Effector memory CD8-positive, alpha-beta T cell (primary cell): ENCODE results near the gene ZNF202.
"Not testable (repeated sequence)": the region's sequence is repeated elsewhere in the genome, so short reads cannot be mapped to it uniquely, and the experiment has no call there.

Experiments
- ATAC-seq: fragments of 150-1000 bp; cut with Tn5 transposase; replicated peaks from 2 replicates; pipeline ENCODE4 v1.10.0; 2021; ENCODE audit warnings: mild to moderate bottlenecking, moderate library complexity
- DNase-seq, 3 experiments: peaks; one replicate each; pipeline ENCODE4 v3.0.0; 2021
- H3K27ac Mint-ChIP-seq, 2 donors: one replicate each; pipeline ENCODE4 v1.8.0; 2022; ENCODE audit warnings: mild to moderate bottlenecking in 2 of 2, mixed read lengths in 2 of 2, moderate library complexity in 2 of 2
- H3K27me3 Mint-ChIP-seq, 2 donors: one replicate each; pipeline ENCODE4 v1.8.0; 2022; ENCODE audit warnings: mixed read lengths in 2 of 2
- H3K36me3 Mint-ChIP-seq: one replicate; pipeline ENCODE4 v1.8.0; 2022; ENCODE audit warnings: mild to moderate bottlenecking, moderate library complexity, mixed read lengths; ENCODE audit not compliant: insufficient read depth
- H3K4me1 Mint-ChIP-seq, 2 donors: one replicate each; pipeline ENCODE4 v1.8.0; 2022; ENCODE audit warnings: low read depth in 2 of 2, mixed read lengths in 2 of 2
- H3K4me3 Mint-ChIP-seq, 2 donors: one replicate each; pipeline ENCODE4 v1.8.0; 2022; ENCODE audit warnings: mild to moderate bottlenecking in 2 of 2, mixed read lengths in 2 of 2, moderate library complexity in 2 of 2
- H3K9me3 Mint-ChIP-seq, 2 donors: one replicate each; pipeline ENCODE4 v1.8.0; 2022; ENCODE audit warnings: mixed read lengths in 2 of 2

The ZNF202 gene

DNA sequence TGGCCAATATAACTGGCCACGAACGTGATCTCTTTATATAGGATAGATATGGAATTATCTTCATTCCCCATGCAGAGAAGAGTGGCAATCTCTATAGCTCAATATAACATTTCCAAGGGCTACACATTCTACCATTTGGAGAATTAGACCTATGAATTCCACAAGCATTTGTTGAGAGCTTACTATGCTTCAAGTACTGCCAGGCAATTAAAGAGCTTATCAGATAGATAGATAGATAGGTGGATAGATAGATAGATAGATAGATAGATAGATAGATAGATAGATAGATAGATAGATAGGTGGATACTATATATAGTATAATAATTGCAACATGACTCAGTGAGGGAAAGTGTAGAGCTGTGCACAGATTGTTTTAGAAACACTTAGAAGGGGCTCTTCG is 14.4 kb upstream of the ZNF202 start:
- Mint-ChIP-seq H3K4me1 (no peaks in the 10 kb centered on the region), H3K27me3 (peaks cover 33 to 61% of the 10 kb centered on the region in 2 donors)

DNA sequence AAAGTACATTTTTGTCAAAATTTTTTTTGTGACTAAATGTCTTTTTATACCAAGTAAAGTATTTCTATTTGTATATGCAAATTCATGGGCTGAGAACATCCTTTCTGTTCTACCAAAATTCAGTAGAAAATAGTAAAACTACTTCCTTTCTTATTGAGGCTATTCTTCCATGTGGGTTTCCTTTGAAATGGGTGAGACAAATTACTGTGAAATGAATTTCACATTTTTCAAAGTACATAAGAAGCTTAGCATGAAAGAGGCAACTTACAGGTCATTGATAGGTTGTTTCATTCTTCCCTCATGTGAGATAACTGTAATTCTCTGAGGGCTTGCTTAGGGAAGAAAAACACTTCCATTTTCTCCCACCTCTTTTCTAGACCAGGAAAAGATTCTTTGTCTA is 13.9 kb upstream of the ZNF202 start:
- peaks cover 37 to 65% of the 10 kb centered on the region in 2 donors for H3K27me3 Mint-ChIP-seq
- H3K9me3 Mint-ChIP-seq, result no peaks in the 10 kb centered on the region
- no peak overlapping the region for H3K27ac Mint-ChIP-seq
- H3K4me1 Mint-ChIP-seq, result no peaks in the 10 kb centered on the region
- H3K36me3 Mint-ChIP-seq, result no peaks in the 10 kb centered on the region
- DNase-seq, result no peak
- H3K4me3 Mint-ChIP-seq, result no peak overlapping the region
- ATAC-seq, result no peak

More for the DNA sequence above, 14.4 kb upstream of the ZNF202 start:
- no peak overlapping the region for H3K4me3 Mint-ChIP-seq
- no peak for DNase-seq
- no peaks in the 10 kb centered on the region for H3K36me3 Mint-ChIP-seq
- H3K27ac Mint-ChIP-seq, result no peak overlapping the region
- no peak for ATAC-seq
- no peaks in the 10 kb centered on the region for H3K9me3 Mint-ChIP-seq

DNA sequence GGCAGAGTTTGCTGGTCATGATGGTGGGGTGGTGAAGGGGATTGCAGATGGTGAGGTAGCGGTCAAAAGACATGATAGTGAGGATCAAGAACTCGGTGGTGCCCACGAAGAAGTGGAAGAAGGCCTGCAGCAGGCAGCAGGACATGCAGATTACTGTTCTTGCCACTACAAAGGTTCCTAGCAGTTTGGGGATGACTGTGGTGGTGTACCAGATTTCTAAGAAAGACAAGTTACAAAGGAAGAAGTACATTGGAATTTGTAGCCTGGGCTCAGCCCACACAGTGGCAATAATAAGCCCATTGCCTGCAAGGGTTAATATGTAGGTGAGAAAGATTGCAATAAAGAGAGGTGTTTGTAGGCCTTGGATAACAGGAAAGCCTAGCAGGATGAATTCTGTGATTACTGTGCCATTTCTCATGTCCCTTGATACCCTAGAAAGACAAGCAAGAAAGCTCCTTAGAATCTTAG is 12.7 kb upstream of the ZNF202 start, which contains the start of gene OR6X1:
Gene OR6X1, minus strand, starts transcription at position 418 of the 468 bp plus-strand sequence. Its CDS starts 0 bp downstream, at position 418.
- H3K36me3 Mint-ChIP-seq, result no peaks in the 10 kb centered on the region
- peaks cover 41 to 70% of the 10 kb centered on the region in 2 donors for H3K27me3 Mint-ChIP-seq
- H3K9me3 Mint-ChIP-seq, result no peaks in the 10 kb centered on the region
- H3K27ac Mint-ChIP-seq, result no peak within 1 kb of the TSS
- ATAC-seq (no peak), DNase-seq (no peak)
- H3K4me3 Mint-ChIP-seq, result no peak within 1 kb of the TSS
- H3K4me1 Mint-ChIP-seq, result no peaks in the 10 kb centered on the region

DNA sequence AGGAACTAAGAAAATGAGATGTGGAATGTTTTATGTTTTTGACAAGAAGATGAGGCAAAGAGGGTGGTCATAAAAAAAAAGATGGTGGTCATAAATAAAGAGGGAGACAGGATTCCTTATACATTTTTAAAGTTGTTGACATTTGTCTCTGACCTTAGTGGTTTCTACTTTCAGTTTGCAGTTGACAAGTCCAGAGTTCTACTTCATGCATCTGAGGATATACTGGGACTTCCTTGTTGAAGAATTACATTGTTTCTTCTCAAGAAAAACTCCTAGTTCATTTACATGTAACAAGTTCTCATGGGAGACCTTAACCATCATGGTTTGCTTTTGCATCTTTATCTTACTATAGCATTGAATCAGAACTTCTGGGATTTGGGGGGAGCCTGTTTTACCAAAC is 11.7 kb upstream of the ZNF202 start:
- ATAC-seq, result no peak
- H3K27me3 Mint-ChIP-seq, result peaks cover 48 to 71% of the 10 kb centered on the region in 2 donors
- H3K4me1 Mint-ChIP-seq, result no peaks in the 10 kb centered on the region
- H3K27ac Mint-ChIP-seq, result no peak overlapping the region
- no peak overlapping the region for H3K4me3 Mint-ChIP-seq
- H3K36me3 Mint-ChIP-seq, result no peaks in the 10 kb centered on the region
- H3K9me3 Mint-ChIP-seq, result no peaks in the 10 kb centered on the region
- no peak for DNase-seq

DNA sequence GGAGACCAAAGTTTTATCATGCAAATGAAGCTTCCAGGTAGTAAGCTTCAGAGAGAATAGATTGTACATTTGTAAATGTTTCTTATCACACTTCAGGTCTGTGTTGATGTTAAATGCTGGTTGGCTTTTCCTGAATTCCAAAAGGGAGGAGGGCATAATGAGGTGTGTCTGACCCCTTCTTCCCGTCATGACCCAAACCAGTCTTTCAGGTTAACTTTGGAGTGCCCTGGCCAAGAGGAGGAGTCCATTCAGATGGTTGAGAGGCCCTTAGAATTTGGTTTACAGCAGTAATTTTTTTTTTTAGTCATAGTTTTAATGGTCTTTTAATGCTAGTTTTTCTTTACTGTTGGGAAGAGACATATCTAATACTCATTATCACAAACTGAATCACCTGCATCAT is 10.3 kb upstream of the ZNF202 start:
- H3K36me3 Mint-ChIP-seq, result no peaks in the 10 kb centered on the region

DNA sequence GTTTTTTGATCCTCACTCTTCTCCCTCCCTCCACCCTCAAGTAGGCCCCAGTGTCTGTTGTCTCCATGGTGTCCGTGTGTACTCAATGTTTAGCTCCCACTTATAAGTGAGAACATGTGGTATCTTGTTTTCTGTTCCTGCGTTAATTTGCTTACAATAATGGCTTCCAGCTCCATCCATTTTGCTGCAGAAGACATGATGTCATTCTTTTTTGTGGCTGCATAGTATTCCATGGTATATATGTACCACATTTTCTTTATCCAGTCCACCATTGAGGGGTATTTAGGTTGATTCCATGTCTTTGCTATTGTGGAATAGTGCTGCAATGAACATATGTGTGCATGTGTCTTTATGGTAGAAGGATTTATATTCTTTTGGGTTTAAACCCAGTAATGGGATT is 6.9 kb upstream of the ZNF202 start:
- not testable (repeated sequence) for ATAC-seq, H3K4me1 Mint-ChIP-seq, DNase-seq, H3K27ac Mint-ChIP-seq, H3K36me3 Mint-ChIP-seq, H3K9me3 Mint-ChIP-seq, H3K4me3 Mint-ChIP-seq
- H3K27me3 Mint-ChIP-seq, result peaks cover 46 to 53% of the 10 kb centered on the region in 2 donors

More for the DNA sequence above, 10.3 kb upstream of the ZNF202 start:
- Mint-ChIP-seq H3K27me3 (peaks cover 56 to 65% of the 10 kb centered on the region in 2 donors), H3K4me1 (no peaks in the 10 kb centered on the region), H3K9me3 (no peaks in the 10 kb centered on the region), H3K4me3 (no peak overlapping the region), H3K27ac (no peak overlapping the region)
- DNase-seq, result no peak
- ATAC-seq, result no peak

DNA sequence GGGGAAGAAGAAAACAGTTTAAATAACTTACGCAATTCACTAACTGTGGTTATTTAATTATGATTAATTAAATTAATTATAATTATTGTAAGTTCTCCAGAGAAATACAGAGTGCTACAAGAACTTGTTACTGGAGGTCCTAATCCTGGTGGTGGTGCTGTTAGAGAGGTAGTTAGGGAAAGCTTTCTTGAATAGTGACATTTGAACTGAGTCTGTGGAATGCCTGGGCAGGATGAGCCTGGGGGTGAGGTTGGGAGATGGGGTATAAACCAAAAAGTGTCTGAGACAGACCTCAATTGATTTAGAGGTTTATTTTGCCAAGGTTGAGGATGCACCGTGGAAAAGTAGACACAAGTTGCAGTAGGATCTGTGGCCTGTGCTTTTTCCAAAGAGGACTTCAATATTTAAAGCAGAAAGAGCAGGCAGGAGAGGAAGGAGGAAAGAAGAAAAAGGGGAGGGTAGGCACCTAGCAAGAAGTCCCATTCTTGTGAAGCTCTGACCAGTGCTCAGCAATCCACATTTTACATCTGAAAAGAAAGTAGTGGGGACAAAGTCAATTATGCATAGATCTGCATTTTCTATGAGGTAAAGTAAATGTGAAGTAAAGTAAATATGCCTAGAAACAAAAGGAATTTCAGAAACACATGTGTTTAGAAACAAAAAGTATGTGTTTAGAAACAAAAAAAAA is 4.4 kb upstream of the ZNF202 start:
- Mint-ChIP-seq H3K36me3 (peaks cover 4% of the 10 kb centered on the region), H3K9me3 (no peaks in the 10 kb centered on the region), H3K27ac (no peak overlapping the region), H3K4me3 (no peak overlapping the region), H3K4me1 (peaks cover 9 to 15% of the 10 kb centered on the region in 2 donors), H3K27me3 (peaks cover 24 to 34% of the 10 kb centered on the region in 2 donors)
- DNase-seq (no peak), ATAC-seq (no peak)

DNA sequence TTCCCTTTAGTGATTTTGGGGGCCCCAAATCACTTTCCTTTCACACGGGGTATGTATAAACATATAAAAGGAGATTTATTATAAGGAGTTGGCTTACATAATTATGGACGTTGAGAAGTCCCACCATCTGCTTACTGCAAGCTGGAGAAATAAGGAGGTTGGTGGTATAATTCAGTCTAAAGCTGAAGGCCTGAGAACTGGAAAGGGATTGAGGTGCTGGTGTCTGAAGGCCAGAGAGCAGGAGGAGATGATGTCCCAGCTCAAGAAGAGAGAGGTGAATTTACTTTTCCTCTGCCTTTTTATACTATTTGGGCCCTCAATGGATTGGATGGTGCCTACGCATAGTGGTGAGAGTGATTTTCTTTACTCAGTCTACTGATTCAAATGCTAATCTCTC is 1.3 kb upstream of the ZNF202 start:
- DNase-seq (no peak), ATAC-seq (no peak)
- Mint-ChIP-seq H3K27ac (peak overlapping the region in 1 of 2 donors; percentile 85), H3K9me3 (no peaks in the 10 kb centered on the region), H3K4me3 (peak overlapping the region in 1 of 2 donors; percentile 86), H3K4me1 (peaks cover 22 to 31% of the 10 kb centered on the region in 2 donors), H3K36me3 (peaks cover 9% of the 10 kb centered on the region), H3K27me3 (peaks cover 3 to 10% of the 10 kb centered on the region in 2 donors)

DNA sequence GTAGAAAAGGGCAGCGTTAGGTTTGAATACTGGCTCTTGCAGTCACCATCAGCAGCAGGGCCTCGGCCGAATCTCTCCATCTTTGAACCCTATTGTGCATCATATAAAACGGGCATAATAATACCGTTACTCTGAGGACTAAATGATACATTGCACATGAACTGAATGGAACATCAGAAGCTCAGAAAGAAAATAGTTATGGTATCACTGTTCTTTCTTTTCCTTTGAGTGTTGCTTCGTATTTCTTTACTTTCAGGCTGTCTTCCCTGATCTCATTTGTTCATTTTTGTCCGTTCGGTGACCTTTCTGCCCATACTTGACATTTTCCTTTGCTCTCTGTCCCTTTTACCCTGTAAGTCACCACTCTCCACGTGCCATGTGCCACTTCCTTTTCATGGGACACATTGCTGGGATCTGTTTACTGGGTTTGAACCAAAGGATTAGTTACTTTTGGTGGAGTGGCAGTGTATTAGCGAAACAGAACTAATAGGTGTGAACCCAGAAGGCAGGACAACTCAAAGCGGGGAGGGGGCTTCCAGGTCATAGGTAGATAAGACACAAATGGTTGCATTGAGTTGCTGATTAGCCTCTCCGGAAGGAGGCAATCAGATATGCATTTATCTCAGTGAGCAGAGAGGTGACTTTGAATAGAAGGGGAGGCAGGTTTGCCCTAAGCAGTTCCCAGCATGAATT is 717 bp upstream of the ZNF202 start:
- ATAC-seq, result peak; percentile 5
- peaks cover 26 to 36% of the 10 kb centered on the region in 2 donors for H3K4me1 Mint-ChIP-seq

DNA sequence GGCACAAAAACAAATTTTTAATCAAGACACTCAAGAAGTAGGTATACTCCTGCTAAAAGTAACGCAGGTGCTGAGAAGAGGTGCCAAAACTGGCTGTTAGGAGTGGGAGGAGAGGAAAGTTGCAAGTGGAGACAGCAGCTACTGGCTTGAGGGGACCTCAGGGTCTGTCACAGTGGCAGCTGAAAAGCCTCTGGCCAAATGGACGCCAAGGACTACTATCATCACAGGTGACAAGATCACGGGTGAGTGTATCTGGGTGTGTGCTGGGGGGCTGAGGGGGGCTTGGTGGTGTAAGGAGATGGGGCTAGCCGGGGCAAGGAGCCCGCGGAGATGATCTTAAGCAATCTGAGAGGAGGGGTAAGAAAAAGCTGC is 687 bp downstream of the ZNF202 start:
- no peaks in the 10 kb centered on the region for H3K9me3 Mint-ChIP-seq
- peak overlapping the region; percentile 86 to 96 for H3K4me3 Mint-ChIP-seq
- H3K27me3 Mint-ChIP-seq, result peaks cover 0 to under 1% of the 10 kb centered on the region in 2 donors
- peak overlapping the region; percentile 85 to 91 for H3K27ac Mint-ChIP-seq
- ATAC-seq, result no peak
- peaks cover 26 to 38% of the 10 kb centered on the region in 2 donors for H3K4me1 Mint-ChIP-seq
- peak in 1 of 3 experiments; percentile 11 for DNase-seq
- peaks cover 9% of the 10 kb centered on the region for H3K36me3 Mint-ChIP-seq

More for the DNA sequence above, 717 bp upstream of the ZNF202 start:
- Mint-ChIP-seq H3K36me3 (peaks cover 9% of the 10 kb centered on the region), H3K4me3 (peak overlapping the region; percentile 86 to 96), H3K9me3 (no peaks in the 10 kb centered on the region), H3K27ac (peak overlapping the region; percentile 85 to 91), H3K27me3 (peaks cover 0 to 9% of the 10 kb centered on the region in 2 donors)
- DNase-seq, result no peak

DNA sequence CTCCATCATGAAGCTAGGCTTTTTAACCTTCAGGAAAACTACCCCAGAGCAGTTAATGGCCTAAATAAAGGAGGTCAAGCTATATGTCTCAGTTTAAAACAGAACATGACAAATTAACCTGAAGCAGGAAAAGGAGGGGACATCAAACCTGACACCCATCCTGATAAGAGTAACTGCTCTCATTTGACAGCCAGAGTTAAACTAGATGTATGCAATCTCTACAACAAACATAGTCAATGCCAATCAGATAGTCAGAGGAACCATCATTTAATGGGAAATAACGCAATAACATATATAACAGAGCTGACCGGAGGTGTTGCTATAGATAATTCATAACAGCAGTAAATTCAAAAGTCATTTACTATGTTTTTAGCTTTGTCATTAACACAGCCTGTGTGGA is 3.1 kb downstream of the ZNF202 start:
- Mint-ChIP-seq H3K27me3 (no peaks in the 10 kb centered on the region), H3K4me3 (no peak overlapping the region), H3K27ac (no peak overlapping the region), H3K9me3 (no peaks in the 10 kb centered on the region), H3K36me3 (peaks cover 12% of the 10 kb centered on the region), H3K4me1 (peaks cover 30 to 40% of the 10 kb centered on the region in 2 donors)
- ATAC-seq (no peak), DNase-seq (no peak)

DNA sequence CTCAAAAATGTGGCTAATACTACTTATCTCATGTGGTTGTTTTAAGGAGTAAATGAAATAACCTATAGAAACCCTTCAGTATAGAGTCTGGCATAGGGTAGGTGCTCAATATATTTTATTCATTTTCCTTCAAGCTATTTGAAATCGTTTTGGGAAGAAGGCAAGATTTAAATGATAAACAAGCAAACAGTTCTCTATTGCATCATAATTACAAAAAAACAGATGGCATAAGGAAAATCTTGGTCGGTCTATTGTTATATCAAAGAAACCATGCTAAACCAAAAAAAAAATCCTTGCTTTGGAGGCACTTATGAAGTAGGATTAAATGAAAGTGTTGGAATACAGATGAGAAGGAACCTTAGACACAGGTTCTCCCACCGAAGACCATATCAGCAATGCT is 4.7 kb downstream of the ZNF202 start:
- no peak for ATAC-seq
- H3K27me3 Mint-ChIP-seq, result no peaks in the 10 kb centered on the region
- no peak overlapping the region for H3K27ac Mint-ChIP-seq

DNA sequence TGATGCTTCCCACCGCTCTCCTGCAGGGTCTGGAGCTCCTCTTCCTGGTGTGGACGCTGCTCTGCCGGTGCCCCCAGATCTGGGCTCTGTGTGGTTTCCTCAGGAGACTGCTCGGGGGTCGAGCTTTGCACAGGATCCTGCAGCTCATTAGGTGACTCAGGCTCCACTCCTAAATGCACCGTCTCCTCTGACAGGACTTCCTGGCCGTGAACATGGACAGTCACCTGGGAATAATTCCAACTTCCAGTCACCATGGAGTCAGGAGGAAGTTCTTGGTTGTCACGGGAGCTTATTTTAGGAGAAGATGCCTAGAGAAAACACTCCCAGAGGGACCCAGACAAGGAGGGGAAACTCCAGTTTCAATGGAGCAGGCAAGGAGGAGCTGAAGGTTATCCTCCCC is 11.9 kb downstream of the ZNF202 start:
- H3K4me3 Mint-ChIP-seq, result no peak overlapping the region
- no peaks in the 10 kb centered on the region for H3K27me3 Mint-ChIP-seq
- peaks cover 35% of the 10 kb centered on the region for H3K36me3 Mint-ChIP-seq
- DNase-seq (no peak), ATAC-seq (no peak)
- H3K4me1 Mint-ChIP-seq, result peaks cover 3 to 4% of the 10 kb centered on the region in 2 donors
- peaks cover 4 to 13% of the 10 kb centered on the region in 2 donors for H3K9me3 Mint-ChIP-seq
- no peak overlapping the region for H3K27ac Mint-ChIP-seq

More for the DNA sequence above, 4.7 kb downstream of the ZNF202 start:
- peaks cover 22 to 35% of the 10 kb centered on the region in 2 donors for H3K4me1 Mint-ChIP-seq
- no peak for DNase-seq
- H3K4me3 Mint-ChIP-seq, result no peak overlapping the region
- H3K9me3 Mint-ChIP-seq, result no peaks in the 10 kb centered on the region
- H3K36me3 Mint-ChIP-seq, result peaks cover 12% of the 10 kb centered on the region
